ENCODE measurements around the gene PMVK.

PMVK gene

GRCh38 chr1:154968731-154969130 is 32.2 kb upstream of the PMVK start:
- H4K20me1 ChIP-seq (ENCODE audit: insufficient read depth, low read length) = peaks cover 29% of the 10 kb centered on the region
- peaks cover 32% of the 10 kb centered on the region for H3K4me1 ChIP-seq (ENCODE audit: insufficient read depth, low read length)
- H3K27me3 ChIP-seq (ENCODE audit: insufficient read depth, low read length, poor library complexity) = no peaks in the 10 kb centered on the region
- H3K9me3 ChIP-seq (ENCODE audit: insufficient read depth, low read length, severe bottlenecking) = no peaks in the 10 kb centered on the region
- H3K27ac ChIP-seq (ENCODE audit: low read length) = no peak overlapping the region
- ATAC-seq (ENCODE audit: insufficient read depth, low read depth) (no peak), DNase-seq (no peak)
- H2AFZ ChIP-seq (ENCODE audit: low read depth, low read length) = no peak overlapping the region
- H3K36me3 ChIP-seq (ENCODE audit: insufficient read depth, low read length) = peaks cover 66% of the 10 kb centered on the region
- H3K4me2 ChIP-seq (ENCODE audit: insufficient read depth, low read length) = no peak overlapping the region
- no peak for TF ChIP-seq CTCF (IDR thresholded peaks at IDR 0.05; ENCODE audit: borderline replicate concordance, extremely low read depth, low read length, poor library complexity, severe bottlenecking)
- TF ChIP-seq EZH2 (IDR thresholded peaks at IDR 0.05; ENCODE audit: borderline replicate concordance, low read depth, low read length, severe bottlenecking) = no peak
- peaks cover 47% of the 10 kb centered on the region for H3K79me2 ChIP-seq (ENCODE audit: insufficient read depth, low read length)
- no peak overlapping the region for H3K9ac ChIP-seq (ENCODE audit: low read depth, low read length)
- H3K4me3 ChIP-seq (ENCODE audit: low read depth in 1 of 2, low read length in 2 of 2) = no peak overlapping the region

GRCh38 chr1:154967331-154967950 is 30.9 kb upstream of the PMVK start:
- H2AFZ ChIP-seq (ENCODE audit: low read depth, low read length) = no peak overlapping the region
- no peak overlapping the region for H3K4me2 ChIP-seq (ENCODE audit: insufficient read depth, low read length)
- H4K20me1 ChIP-seq (ENCODE audit: insufficient read depth, low read length) = peaks cover 24% of the 10 kb centered on the region
- no peak overlapping the region for H3K27ac ChIP-seq (ENCODE audit: low read length)
- H3K36me3 ChIP-seq (ENCODE audit: insufficient read depth, low read length) = peaks cover 76% of the 10 kb centered on the region
- no peak for ATAC-seq (ENCODE audit: insufficient read depth, low read depth)
- H3K9ac ChIP-seq (ENCODE audit: low read depth, low read length) = no peak overlapping the region
- H3K27me3 ChIP-seq (ENCODE audit: insufficient read depth, low read length, poor library complexity) = no peaks in the 10 kb centered on the region
- peaks cover 47% of the 10 kb centered on the region for H3K79me2 ChIP-seq (ENCODE audit: insufficient read depth, low read length)
- no peak for TF ChIP-seq EZH2 (IDR thresholded peaks at IDR 0.05; ENCODE audit: borderline replicate concordance, low read depth, low read length, severe bottlenecking)
- no peak for TF ChIP-seq CTCF (IDR thresholded peaks at IDR 0.05; ENCODE audit: borderline replicate concordance, extremely low read depth, low read length, poor library complexity, severe bottlenecking)
- peaks cover 32% of the 10 kb centered on the region for H3K4me1 ChIP-seq (ENCODE audit: insufficient read depth, low read length)
- H3K4me3 ChIP-seq (ENCODE audit: low read depth in 1 of 2, low read length in 2 of 2) = no peak overlapping the region
- no peaks in the 10 kb centered on the region for H3K9me3 ChIP-seq (ENCODE audit: insufficient read depth, low read length, severe bottlenecking)
- DNase-seq = no peak

- Histone ChIP-seq H2AFZ (ENCODE audit: low read depth, low read length) (no peak overlapping the region), H3K27me3 (ENCODE audit: insufficient read depth, low read length, poor library complexity) (no peaks in the 10 kb centered on the region), H3K27ac (ENCODE audit: low read length) (no peak overlapping the region), H3K9me3 (ENCODE audit: insufficient read depth, low read length, severe bottlenecking) (no peaks in the 10 kb centered on the region), H3K79me2 (ENCODE audit: insufficient read depth, low read length) (peaks cover 46% of the 10 kb centered on the region), H3K9ac (ENCODE audit: low read depth, low read length) (no peak overlapping the region), H3K36me3 (ENCODE audit: insufficient read depth, low read length) (peaks cover 72% of the 10 kb centered on the region), H3K4me2 (ENCODE audit: insufficient read depth, low read length) (no peak overlapping the region), H4K20me1 (ENCODE audit: insufficient read depth, low read length) (peaks cover 19% of the 10 kb centered on the region), H3K4me1 (ENCODE audit: insufficient read depth, low read length) (peaks cover 26% of the 10 kb centered on the region), H3K4me3 (ENCODE audit: low read depth in 1 of 2, low read length in 2 of 2) (no peak overlapping the region)
- no peak for ATAC-seq (ENCODE audit: insufficient read depth, low read depth)
- no peak for DNase-seq
- TF ChIP-seq CTCF (IDR thresholded peaks at IDR 0.05; ENCODE audit: borderline replicate concordance, extremely low read depth, low read length, poor library complexity, severe bottlenecking) (no peak), EZH2 (IDR thresholded peaks at IDR 0.05; ENCODE audit: borderline replicate concordance, low read depth, low read length, severe bottlenecking) (no peak)
These were observed 29.6 kb upstream of the PMVK start for GRCh38 chr1:154966111-154966510.
